GM21447 (cell line): ENCODE data around the gene PRDM12.
A peak's percentile ranks its signal among the peaks of the same experiment; 100 is the strongest.

Experiments
- ATAC-seq: cut with Tn5 transposase; IDR thresholded peaks from one replicate; pipeline ENCODE4 v1.9.1; 2021; ENCODE audit not compliant: unreplicated experiment

PRDM12 gene

DNA sequence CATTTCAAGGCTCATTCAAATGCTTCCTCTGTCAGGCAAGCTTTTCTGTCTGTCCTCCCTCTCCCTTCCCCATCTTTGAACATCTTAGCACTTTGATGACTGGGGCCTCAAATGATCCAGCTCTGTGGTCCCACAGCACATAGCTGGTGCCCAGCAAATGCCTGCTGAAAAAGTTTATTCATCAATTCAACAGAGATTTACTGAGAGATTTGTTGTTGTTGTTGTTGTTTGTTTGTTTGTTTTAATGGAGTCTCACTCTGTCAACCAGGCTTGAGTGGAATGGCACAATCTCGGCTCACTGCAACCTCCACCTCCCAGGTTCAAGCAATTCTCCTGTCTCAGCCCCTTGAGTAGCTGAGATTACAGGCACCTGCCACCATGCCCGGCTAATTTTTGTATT, 23.2 kb downstream of the PRDM12 start:
- no peak for ATAC-seq

DNA sequence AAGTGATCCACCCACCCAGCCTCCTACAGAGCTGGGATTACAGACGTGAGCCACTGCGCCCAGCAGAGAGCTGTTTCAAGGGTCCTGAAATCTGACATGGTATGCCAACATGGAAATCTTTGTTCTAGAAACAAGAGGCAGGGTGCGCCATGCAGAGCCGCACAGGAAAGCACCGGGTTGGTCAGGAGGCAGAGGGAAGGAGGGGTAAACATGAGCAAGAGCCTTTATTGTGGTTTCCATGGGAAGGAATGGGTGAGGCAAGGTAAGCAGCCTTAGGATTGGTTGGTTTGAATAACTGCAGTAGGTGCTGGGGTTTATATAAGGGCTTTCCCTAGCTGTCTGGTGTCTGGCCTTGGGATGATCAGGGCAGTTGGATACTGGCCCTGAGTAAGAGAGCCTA, 23.7 kb downstream of the PRDM12 start:
- no peak for ATAC-seq

DNA sequence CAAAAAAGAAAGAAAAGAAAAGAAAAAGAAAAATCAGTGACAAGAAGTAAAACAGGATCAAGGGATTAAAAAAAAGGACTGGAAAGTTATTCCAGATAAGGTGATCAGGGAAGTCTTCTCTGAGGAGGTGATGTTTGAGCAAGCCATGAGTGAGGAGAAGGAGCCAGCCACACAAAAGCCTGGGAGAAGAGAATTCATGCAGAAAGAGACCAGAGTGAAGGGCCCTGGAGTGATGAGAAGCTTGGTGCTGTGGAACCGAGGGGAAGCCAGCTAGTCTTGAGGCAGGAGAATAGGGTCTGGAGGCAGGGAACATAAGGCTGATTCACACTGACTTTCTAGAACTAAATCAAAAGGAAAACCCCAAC, 25.2 kb downstream of the PRDM12 start:
- no peak for ATAC-seq

DNA sequence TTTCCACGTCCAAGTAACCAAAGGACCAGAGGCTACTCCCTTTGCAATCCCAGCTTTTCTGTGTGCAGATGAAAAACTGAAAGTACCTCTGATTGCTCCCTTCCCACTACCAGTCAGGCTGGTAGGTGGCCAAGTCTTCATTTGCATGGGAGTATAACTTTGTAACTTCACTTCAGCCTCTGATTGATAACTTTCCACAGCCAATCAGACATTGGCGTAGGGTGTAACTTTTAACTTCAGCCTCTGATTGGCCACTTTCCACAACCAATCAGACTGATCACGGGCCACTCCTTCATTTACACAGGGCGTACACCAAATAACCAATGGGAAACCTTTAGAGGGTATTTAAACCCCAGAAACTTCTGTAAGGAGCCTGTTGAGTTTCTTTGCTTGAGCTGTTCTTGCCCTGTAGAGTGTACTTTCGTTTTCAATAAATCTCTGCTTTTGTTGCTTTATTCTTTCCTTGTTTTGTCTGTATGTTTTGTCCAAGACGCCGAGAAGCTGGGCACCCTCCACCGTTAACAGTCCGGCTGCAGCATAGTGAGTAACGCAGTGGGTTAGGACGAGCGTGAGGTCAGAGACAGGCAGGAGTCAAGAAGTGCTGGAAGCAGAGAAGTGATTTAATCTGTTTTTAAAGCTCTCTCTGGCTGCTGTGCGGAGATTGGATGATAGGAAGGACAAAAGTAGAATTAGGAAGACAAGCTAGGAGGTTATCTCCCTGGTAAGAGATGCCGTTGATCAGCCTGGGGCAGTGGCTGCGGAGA, 25.7 kb downstream of the PRDM12 start:
- no peak for ATAC-seq

DNA sequence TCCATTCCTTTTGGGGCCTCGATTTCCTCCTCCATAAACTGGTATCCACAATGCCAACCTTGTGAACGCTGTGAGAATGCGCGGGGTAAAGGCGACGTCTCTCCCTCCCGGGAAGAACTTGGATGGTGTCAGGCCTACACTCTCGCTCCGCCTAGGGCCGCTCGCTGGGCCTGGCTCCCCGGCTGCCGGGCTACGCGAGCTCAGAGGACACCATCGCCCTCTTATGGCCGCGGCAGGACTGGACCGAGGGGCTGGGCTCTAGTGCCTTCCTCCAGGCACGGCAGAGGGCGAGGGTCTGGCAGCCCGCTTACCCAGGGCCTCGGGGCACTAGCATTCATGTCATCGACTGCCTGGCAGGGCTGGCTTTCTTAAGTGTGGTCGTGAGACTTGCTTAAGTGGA, 27.9 kb downstream of the PRDM12 start:
- no peak for ATAC-seq

DNA sequence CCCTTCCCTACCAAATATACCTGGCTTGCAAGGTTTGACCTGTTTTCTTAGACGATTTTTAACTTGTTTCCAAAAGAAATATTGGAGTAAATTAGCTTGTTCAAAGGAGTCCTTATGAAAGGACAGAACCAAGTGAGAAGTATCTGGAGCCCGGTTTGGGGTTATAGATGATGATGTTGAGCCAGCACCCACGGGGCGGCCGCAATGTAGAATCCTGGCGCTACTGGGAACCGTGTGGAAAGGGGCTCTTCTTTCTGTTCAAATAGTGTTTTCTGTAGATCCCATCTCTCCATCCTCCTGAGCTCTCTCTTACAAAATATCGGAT, 28.7 kb downstream of the PRDM12 start:
- ATAC-seq, result no peak

DNA sequence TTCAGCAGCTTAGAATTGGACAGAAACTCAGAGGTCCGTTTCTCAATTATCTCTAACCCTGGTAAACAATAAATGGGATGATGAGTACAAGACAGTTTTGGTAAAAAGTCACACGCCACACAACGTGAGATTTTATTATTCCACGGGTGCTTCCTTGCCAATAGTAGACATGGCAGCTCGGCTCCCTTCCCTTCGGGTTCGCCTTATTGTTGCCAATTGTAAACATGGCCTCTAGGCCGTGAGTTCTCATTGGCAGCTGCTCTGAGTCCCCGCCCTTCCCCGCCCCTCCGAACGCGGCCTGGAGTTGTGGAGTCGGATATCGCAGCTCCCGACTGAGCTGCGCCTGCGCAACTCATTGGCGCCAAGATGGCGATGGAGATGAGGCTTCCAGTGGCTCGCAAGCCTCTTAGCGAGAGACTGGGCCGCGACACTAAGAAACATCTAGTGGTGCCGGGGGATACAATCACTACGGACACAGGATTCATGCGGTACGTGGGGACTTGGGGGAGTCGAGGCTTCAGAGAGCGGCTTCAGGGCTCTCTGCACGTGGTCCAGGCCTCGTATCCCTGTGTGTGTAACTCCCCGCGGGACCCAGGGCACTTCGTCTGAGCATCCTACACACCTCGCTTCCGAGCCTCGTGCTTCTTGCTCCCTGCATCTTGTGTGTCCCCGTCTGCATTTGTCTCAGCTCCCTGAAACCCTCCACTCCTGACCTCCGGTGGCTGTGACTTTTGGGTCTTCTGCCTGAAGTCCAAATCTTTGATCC, 29.2 kb downstream of the PRDM12 start, which contains the start of gene EXOSC2:
TSS of gene EXOSC2 (plus strand) at position 355 of the 766 bp plus-strand sequence. CDS start at position 367, 12 bp downstream.
- peak; percentile 94 for ATAC-seq

DNA sequence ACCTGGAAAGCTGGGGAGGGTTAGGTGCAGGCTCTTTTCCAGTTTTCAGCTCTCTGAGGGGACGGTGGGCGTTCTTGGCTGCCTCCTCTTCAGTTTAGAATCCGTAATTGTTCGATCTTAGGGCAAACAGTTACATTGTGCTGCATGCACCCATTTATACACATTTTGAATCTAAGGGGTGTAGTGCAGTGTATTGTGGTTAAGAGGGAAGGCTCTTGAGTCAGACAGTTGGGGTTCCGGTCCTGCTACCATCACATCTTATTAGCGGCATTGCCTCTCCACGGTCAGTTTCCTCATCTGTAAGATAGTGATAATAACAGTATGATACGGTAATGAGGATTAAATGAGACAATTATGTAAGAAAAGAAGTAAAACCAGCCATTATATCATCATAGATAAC, 29.8 kb downstream of the PRDM12 start:
- ATAC-seq, result no peak

DNA sequence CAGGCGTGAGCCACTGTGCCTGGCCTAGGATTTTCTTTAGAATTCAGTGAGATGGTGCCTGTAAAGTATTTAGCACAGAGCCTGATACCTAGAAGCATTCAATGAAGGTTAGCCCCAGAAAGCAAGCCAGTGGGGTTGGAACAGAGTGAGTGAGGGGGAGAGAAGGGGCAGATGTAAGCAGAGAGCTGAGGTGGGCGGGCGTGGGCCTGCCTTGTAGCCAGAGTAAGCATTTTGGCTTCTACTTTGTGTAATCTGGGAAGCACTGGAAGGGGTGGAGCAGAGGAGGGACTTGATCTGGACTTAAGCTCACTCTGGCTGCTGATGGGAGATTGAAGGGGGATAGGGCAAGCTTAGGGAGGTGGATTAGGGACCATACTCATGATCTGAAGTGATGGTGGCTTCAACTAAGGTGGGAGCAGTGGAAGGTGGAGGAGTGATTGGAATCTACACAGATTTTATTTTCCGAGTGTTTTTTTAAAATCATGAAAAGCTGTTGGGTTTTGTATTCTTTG, 31.8 kb downstream of the PRDM12 start:
- ATAC-seq, result no peak

DNA sequence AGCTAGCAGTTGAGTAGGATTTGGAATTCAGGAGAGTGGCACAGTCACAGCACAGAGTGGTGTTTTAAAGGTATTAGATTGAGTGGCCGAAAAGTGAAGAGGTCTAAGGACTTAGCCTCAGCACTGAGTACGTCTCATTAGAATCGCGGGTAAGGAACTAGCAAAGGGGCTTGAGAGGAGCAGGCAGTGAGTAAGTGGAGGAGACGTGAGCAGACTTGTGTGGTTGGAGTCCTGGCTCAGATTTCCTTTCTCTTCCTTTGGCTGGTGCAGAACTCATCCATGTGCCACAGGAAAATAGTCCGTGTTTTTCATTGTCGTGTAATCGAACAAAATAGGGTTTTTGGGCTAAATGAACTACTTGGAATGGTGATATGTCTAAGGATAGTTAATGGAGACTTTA, 32.6 kb downstream of the PRDM12 start:
- ATAC-seq, result no peak

DNA sequence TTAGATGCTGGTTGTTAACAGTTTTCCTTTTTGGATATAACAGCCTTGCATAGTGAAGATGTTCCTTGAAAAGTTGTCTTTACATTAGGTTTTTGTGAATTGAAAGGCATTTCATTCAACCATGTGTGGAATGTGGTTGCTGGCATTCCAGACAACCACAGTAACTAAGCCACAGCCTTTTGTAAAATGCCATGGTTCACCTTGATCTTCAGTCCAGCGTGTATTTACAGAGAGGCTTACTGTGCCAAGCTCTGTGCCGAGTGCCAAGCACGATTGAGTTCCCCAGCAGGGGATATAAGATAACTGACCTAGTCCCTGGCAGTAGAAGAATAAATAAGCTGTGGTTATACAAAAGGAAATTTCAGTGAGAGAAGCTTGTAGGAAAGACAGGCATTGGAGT, 34.1 kb downstream of the PRDM12 start:
- no peak for ATAC-seq

DNA sequence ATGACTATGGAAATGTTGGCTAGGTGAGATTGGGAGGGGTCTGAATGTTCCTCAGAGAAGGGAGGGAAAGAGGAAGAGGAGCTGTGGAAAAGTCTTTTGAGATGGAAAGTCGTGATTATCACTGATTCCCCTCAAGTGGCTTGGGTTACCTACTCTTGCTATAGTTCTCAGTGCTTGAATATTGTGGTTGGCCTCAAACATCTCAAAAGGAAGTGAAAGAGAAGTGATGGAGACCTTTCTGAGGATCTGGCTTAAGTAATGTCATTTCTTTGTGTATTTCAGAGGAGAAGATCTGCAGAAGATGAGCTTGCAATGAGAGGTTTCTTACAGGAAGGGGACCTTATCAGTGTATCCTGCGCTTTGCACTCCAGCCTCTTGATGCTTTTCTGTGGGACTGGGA, 34.7 kb downstream of the PRDM12 start:
- ATAC-seq, result no peak

DNA sequence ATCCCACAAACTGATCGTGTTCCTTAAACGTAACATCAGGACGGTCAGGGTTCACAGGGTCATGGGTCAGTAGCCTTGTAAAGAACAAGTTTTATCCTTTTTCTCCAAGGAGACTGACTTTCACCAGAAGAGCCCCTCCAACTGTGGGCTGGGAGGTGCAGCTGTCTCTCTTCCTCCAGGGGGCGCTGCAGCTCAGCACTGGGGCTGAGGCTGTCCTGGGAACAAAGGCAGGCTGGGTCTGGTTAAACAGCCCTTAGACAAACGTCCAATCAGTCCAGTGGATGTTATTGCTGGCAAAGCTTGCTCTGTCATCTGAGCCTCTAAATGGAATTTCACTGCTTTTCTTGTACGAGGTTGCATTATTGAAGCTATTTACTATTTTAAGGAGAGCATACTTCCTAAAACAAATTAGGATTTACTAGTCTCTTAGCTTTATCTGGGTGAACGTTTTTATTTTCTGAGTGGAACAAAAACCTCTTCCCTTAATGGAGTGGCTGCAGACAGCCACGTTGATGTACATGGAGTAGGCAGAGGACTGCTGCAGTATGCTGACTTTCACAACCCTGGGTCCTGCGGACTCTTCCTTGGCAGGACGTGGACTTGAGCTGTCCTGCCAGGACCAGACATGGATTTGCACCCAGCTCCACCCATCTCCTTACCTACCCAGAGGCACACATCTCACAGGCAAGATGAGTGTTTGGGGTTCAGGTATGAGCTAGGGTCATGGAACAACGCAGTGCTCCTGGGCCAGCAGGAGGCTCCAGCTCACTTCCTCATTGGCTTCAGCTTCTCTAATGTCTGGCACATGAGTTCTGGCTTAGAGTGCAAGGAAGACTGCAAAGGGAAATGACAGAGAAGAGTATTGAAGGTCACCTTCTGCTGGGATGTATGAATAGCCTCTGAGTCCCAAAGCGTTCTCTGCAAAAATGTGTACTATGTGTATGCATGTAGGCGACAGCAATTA, 36.9 kb downstream of the PRDM12 start:
- no peak for ATAC-seq

DNA sequence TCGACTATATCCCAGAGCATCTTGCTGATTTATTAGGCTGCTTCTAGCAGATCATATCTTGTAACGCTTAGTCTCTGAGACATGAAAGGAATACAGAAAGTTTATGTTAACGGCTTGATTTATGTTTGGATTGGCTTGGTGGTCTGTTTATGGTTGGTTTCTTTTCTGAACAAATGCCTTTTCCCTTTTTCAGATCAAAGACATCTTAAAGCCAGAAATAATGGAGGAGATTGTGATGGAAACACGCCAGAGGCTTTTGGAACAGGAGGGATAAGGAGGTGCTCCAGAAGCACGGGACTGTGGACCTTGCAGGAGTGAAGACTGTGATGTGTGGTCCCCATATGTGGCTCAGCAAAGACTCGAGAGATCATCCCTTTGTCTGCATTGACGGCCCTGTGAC, 39.1 kb downstream of the PRDM12 start:
- no peak for ATAC-seq

DNA sequence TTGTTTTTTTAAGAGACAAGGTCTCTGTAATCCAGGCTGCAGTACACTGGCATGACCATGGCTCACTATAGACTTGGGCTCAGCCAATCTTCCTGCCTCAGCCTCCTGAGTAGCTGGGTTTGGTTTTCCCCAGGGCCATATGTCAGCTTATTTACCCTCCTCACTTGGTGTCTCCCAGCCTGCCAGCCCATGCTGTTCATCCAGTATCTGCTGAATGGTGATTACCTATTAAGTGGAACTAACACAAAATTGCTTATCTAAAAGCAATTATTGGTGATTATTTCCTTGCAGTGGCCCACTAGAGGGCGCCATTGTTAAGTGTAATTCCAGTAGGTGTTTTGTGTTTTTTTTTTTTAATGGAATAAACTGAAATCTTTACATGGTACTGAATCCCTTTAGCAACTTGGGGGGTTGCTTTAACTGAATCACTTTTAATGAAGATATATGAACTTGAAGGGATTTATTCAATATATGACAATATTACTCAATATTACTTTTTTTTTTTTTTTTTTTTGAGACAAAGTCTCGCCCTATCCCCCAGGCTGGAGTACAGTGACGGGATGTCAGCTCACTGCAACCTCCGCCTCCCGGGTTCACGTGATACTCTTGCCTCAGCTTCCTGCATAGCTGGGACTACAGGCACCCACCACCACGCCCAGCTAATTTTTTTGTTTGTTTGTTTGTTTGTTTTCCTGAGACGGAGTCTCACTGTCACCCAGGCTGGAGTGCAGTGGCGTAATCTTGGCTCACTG, 43.0 kb downstream of the PRDM12 start:
- ATAC-seq, result no peak

DNA sequence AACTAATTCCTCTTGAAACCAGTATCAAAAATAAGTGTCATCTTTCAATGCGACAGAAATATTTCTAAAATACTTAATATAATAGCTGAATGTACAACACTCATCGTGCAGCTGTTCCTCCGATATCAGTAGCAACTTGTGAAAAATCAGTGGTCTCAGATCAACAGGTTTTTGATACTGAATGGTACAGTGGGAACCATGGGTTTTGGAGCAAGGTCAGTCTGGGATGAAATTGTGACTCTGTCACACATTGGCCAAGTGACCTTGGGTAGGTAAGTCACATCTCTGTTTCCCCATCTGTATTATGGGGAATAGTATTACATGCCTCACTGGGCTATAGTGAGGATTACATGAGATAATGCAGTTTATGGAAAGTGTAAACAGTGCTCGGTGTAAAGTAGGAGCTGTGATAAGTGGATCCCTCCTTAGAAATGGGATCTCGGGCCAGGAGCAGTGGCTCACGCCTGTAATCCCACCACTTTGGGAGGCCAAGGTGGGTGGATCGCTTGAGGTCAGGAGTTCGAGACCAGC, 46.5 kb downstream of the PRDM12 start:
- ATAC-seq, result no peak

DNA sequence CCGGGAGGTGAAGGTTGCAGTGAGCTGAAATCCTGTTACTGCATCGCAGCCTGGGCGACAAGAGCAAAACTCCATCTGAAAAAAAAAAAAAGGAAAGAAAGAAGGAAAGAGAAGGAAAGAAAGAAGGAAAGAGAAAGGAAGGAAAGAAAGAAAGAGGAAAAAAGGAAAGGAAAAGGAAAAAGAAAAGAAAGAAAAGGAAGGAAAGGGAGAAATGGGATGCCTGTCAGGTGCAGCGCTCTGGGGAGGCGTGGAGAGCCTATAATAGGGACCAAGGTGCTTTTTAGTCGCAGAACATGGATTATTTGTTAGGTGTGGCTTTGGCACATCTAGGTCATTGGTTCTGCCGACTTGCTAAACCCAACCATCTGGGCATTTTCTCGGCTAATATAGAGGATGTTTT, 47.1 kb downstream of the PRDM12 start:
- ATAC-seq, result no peak

DNA sequence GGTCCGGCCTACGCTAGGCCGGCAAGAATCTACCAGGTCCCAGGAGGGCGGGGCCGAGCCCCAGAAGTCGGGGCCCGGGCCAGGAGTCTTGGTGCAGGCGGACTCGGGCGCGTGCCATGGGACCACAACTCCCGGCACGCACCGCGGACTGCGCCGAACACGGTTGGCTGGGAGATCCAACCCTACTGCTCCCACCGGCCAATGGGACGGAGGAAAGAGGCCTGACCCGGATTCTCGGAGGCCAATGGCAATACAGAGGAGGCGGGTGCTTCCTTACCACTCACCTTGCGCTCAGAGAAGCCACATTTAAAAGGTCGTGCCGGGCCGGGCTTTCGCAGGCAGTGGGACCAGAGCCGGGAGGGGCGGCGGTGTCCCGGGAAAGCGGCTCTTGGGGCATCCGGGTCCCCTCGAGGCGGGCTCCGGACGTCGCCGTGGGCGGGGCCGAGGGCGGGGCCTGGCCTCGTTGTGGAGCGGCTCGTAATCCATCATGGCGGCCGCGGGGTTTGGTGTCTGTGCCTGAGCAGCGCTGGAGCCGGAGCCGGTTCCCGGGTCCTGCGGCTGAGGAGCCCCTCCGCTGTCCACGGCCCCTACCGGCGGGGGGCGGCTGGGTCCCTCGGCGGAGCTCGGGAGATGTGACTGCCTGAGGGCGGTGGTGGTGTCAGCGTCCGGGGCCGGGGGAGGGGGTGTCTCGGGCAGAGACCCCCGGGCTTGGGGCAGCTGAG, 48.3 kb downstream of the PRDM12 start:
- ATAC-seq, result peak; percentile 94

DNA sequence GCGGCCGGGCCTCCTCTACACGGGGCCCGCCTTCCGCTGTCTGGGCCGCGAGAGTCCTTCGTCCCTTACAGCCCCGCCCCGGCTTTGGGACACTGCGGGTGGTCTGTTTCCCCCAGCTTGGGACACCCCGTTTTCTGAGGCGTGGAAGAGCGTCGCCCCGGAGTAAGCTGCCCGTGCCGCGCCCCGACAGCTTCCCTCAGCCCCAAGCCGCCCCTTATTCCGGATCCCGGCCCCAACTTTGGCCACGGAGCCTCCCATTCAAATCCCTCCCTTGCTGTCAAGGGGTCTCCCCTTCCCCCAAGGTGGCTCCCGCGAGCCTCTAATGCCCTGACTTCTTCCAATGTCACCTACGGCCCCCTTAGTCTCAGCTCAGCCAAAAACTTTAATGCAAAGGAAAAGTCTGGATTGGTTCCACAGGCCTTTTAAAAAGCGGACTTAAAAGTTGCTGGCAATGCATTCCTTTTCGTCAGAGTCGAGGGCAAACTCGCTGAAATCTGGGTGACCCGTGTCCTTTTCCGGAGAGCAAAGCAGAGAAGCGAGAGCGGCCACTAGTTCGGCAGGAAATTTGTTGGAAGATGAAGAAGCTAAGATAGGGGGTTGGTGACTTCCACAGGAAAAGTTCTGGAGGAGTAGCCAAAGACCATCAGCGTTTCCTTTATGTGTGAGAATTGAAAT, 49.0 kb downstream of the PRDM12 start:
- ATAC-seq, result peak; percentile 7
